CD4-positive, alpha-beta T cell treated with Interleukin-4 for 4 hours (primary cell): ENCODE results near the gene TOMT.

Experiments used
- DNase-seq: peaks from one replicate; pipeline ENCODE4 v3.0.0-alpha.2; 2020

Gene TOMT

GRCh38 chr11:72088076-72088808, 17.5 kb upstream of the TOMT start:
- no peak for DNase-seq

GRCh38 chr11:72091292-72091691, 14.4 kb upstream of the TOMT start:
- DNase-seq = peak; percentile 67

DNA sequence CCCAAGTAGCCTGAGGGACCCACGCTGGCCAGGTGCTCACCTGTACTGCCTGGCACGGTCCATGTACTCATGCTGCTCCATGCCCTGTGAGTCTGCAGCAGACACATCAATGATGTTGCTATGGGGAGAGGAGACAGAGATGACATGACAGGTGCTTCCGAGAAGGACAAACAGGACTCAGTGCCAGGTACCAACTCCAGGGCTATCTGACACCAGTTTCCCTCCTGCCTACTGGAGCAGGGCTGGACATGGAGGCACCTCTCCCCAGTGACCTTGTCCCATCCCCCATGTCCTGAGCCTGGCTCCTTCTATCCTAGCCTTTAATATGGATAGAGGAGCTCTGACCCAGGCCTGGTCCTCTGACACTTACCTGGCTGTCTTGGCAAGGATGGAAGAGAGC, 7.0 kb upstream of the TOMT start:
- no peak for DNase-seq

DNA sequence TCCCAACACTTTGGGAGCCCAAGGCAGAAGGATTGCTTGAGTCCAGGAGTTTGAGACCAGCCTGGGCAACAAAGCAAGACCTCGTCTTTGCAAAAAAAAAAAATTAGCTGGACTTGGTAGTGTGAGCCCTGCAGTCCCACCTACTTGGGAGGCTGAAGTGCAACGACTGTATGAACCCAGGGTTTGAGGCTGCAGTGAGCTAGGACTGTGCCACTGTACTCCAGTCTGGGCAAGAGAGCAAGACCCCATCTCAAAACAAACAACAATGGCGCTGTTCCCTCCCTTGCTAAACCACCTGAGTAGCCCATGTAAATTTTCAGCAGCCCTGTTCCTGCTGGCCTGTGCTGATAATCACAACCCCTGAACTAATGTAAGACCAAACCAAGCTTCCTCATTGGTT, 5.7 kb upstream of the TOMT start:
- DNase-seq = no peak

DNA sequence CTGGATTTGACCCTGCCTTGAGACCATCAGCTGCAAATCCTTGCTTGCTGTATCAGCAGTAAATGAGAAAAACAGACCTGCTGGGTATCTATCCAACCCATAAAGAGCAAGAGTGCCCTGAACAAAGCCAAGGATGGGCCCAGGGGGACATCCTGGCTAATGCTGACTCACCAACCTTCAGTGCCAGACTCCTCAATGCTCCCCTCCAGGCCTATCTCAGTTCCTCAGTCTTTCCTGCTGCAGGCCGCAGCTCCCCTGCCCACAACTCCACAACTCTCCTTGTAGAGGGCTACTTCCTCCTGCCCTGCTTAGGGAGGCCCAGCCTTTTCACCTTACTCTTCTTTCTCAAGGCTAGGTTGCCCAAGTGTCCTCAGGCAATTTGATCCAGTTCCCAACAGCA, 5.3 kb upstream of the TOMT start:
- DNase-seq = no peak

- no peak for DNase-seq
Measured at GRCh38 chr11:72102162-72102561, 3.6 kb upstream of the TOMT start.

DNA sequence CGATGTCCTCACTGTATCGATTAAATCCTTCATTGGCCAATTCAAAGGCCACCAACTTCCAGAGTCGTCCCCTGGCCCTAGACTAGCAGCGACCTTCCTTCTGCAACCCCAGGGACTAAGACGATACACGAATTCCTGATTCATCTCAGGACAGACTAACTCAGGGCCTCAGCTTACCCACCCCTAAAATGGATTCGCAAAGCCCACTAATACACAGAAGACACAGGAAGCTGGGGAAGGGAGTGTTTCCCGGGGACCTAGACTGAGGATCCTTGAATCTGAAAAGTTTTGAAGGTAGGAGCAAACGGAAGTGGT, 3.1 kb upstream of the TOMT start:
- DNase-seq = no peak

DNA sequence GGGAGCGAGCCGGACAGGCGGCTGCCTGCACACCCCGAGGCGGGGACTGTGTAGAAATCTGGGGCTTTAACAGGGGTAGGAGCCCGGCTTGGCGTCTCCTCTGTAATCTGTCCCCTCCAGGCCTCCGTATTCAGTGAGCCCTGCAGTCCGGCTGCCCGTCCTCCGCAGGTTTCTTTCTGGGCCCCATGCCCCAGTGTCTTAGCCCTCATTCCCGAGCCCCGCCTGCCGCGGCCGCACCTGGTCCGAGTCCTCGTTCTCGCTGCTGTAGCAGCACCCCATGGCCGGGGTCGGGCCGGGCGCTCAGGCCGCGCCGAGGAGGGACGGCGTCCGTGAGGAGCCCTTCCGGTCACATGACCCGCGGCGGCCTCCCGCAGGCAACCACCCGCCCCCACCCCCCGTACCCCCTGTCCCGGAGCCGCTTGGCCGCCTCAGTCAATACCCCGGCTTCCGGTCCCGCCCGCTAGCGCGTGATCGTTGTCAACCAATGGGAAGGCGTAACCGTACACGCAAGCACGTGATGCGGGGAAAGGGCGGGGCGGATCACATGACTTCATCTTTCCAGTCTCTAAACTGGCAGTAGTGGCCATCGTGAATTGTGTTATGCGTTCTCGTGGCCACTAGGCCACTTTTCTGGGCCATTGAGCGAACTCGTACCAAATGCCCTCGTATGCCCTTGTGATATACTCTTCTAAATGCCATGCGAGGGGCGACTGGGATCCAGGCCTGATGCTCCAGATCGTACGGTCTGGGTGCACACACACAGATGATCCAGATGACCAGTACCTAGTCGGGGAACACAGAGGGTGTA, 2.6 kb upstream of the TOMT start, which contains the start of gene LAMTOR1:
Gene LAMTOR1, minus strand, starts transcription at position 352 of the 808 bp plus-strand sequence. Its CDS starts 73 bp downstream, at position 279.
- DNase-seq = peak; percentile 97

GRCh38 chr11:72103754-72104167, 2.0 kb upstream of the TOMT start:
- no peak for DNase-seq

GRCh38 chr11:72111300-72112142, 5.8 kb downstream of the TOMT start:
- DNase-seq = no peak

- DNase-seq = peak; percentile 99
Measured at GRCh38 chr11:72112143-72112977, 6.6 kb downstream of the TOMT start, which contains the start of gene ANAPC15. Gene ANAPC15, minus strand, starts transcription at chr11:72112695. Its CDS starts 1,419 bp downstream, at chr11:72111276.

DNA sequence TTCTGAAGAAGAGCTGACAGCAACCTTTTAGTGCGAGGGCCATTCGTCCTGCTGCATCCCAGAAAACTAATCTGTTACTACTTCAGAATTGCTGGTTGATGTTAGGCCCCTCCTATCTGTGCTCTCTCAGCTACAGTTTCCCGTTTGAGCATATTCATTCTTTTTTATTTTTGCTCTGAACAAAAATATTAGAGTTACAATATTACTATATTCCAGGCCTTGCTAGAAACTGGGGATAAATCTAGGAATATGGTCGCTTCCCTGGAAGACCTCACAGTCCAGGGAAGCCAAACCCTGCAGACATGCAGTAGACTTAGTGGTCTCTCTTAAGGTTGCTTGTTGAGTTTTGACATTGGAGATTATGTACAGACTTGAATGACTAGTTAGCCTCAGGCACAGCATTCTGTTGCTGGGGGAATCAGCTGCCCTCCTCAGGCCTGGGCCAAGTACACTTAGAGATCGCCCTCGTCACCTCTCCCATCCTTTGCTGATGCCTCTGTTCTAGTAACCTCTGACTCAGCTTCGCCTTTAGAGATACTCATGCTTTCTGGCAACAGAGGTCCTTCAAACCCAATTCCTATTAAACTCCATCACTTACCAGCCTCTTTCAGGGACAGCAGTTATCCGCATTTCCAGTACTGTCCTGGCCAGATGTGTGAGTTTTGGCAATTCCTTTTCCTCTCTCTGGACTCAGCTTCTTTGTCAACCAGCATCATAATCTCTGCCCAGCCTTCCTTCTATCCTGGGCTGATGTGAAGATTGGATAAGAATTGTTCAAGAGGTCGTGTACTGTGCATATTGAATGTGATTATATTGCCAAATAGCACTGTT, 7.5 kb downstream of the TOMT start:
- no peak for DNase-seq

DNA sequence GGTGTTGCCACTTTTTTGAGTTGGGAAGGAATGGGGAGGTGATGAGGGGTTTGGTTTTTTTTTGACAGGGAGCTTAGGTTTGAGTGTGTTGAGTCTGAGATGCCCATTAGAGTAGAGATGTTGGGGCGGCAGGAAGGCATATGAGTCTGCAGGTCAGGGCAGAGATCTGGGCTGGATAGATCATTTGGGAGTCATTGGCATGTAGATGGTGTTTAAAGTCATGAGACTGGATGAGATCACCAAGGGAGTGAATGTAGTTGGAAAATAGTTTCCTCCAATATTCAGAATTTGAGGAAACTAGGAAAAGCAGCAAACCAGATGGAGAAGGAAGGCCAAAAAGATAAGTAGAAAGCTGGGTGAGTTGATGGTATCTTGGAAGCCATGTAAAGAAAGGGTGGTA, 8.8 kb downstream of the TOMT start:
- DNase-seq = no peak

GRCh38 chr11:72116019-72116755, 10.5 kb downstream of the TOMT start:
- no peak for DNase-seq

DNA sequence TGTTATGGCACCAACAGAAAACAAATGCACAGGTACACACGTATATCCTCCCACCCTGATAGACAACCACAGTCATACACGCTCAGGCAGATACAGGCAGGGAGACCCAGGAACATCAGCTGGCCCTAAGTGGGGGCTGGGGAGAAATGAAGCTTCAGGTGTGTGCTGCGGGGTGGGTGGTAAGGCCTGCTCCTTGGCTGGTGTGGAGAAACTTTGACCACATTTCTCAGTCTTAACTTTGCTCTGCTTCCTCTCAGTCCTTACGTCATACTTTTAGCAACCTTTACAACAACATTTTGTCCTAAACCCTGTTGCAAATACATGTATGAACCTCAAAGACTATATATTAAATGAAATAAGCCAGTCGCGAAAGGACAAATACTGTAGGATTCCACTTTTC, 13.5 kb downstream of the TOMT start:
- DNase-seq = no peak

- DNase-seq = no peak
Measured at GRCh38 chr11:72120930-72121329, 15.2 kb downstream of the TOMT start.

DNA sequence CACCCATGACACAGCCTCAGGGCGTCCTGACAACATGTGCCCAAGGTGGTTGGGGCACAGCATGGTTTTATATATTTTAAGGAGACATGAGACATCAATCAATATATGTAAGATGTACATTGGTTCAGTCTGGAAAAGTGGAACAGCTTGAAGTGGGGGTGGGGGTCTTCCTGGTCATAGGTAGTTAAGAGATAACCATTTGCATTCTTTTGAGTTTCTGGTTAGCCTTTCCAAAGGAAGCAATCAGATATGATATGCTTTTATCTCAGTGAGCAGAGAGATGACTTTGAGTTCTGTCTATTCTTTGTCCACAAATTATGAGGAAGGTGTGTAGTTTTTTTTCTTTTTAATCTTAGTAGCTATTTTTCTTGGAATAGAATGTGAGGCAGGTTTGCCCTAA, 16.9 kb downstream of the TOMT start:
- DNase-seq = no peak

GRCh38 chr11:72123117-72123653, 17.5 kb downstream of the TOMT start:
- DNase-seq = no peak

- no peak for DNase-seq
Measured at GRCh38 chr11:72124046-72124445, 18.3 kb downstream of the TOMT start.

GRCh38 chr11:72125956-72126355, 20.2 kb downstream of the TOMT start:
- no peak for DNase-seq
